CD4-positive, alpha-beta T cell treated with Interleukin-2 at 100 ng/mL for 4 hours (primary cell): ENCODE measurements around the gene FBXO33.

Experiments
- DNase-seq: peaks from one replicate; pipeline ENCODE4 v3.0.0-alpha.2; 2020; ENCODE audit warnings: low spot score

Gene FBXO33

GRCh38 chr14:39431416-39432178, 636 bp downstream of the FBXO33 start:
- DNase-seq = peak; percentile 40

- DNase-seq = peak; percentile 4
Observed at GRCh38 chr14:39430762-39431415, 1.3 kb downstream of the FBXO33 start.

GRCh38 chr14:39428118-39428517, 4.1 kb downstream of the FBXO33 start:
- DNase-seq = no peak

GRCh38 chr14:39426605-39427004, 5.6 kb downstream of the FBXO33 start:
- DNase-seq = peak; percentile 32

- DNase-seq = no peak
Observed at GRCh38 chr14:39425947-39426346, 6.3 kb downstream of the FBXO33 start.

- DNase-seq = no peak
Observed at GRCh38 chr14:39423793-39424192, 8.4 kb downstream of the FBXO33 start.

GRCh38 chr14:39422243-39422642, 10.0 kb downstream of the FBXO33 start:
- DNase-seq = no peak

- no peak for DNase-seq
Observed at GRCh38 chr14:39419272-39419671, 13.0 kb downstream of the FBXO33 start.

- no peak for DNase-seq
Observed at GRCh38 chr14:39417014-39417413, 15.2 kb downstream of the FBXO33 start.

GRCh38 chr14:39416072-39416471, 16.2 kb downstream of the FBXO33 start:
- no peak for DNase-seq

GRCh38 chr14:39406560-39406959, 25.7 kb downstream of the FBXO33 start:
- no peak for DNase-seq

- no peak for DNase-seq
Observed at GRCh38 chr14:39398382-39398781, 33.9 kb downstream of the FBXO33 start.

GRCh38 chr14:39396448-39396847, 35.8 kb downstream of the FBXO33 start:
- DNase-seq = no peak

GRCh38 chr14:39395555-39396254, 36.5 kb downstream of the FBXO33 start:
- no peak for DNase-seq

GRCh38 chr14:39393289-39393688, 38.9 kb downstream of the FBXO33 start:
- no peak for DNase-seq

GRCh38 chr14:39384177-39384576, 48.1 kb downstream of the FBXO33 start:
- no peak for DNase-seq

- DNase-seq = no peak
Observed at GRCh38 chr14:39383741-39384140, 48.5 kb downstream of the FBXO33 start.

GRCh38 chr14:39383026-39383660, 49.1 kb downstream of the FBXO33 start:
- peak; percentile 24 for DNase-seq

- DNase-seq = no peak
Observed at GRCh38 chr14:39382463-39382862, 49.8 kb downstream of the FBXO33 start.

- DNase-seq = no peak
Observed at GRCh38 chr14:39381366-39381765, 50.9 kb downstream of the FBXO33 start.

- DNase-seq = no peak
Observed at GRCh38 chr14:39376667-39377403, 55.4 kb downstream of the FBXO33 start.

- DNase-seq = no peak
Observed at GRCh38 chr14:39374851-39375250, 57.4 kb downstream of the FBXO33 start.
